ENCODE data around the gene SLC66A2.
"Not testable (repeated sequence)": the region's sequence is repeated elsewhere in the genome, so short reads cannot be mapped to it uniquely, and the experiment has no call there.

Gene SLC66A2

GRCh38 chr18:79877163-79878091, 74.0 kb downstream of the SLC66A2 start:
- no peak for DNase-seq

- no peak for DNase-seq
Observed at GRCh38 chr18:79876497-79876896, 75.0 kb downstream of the SLC66A2 start.

GRCh38 chr18:79875931-79876461, 75.5 kb downstream of the SLC66A2 start:
- no peak for DNase-seq

- no peak for DNase-seq
Observed at GRCh38 chr18:79875531-79875919, 75.9 kb downstream of the SLC66A2 start.

GRCh38 chr18:79874553-79875530, 76.6 kb downstream of the SLC66A2 start:
- DNase-seq: no peak

- DNase-seq: no peak
Observed at GRCh38 chr18:79873449-79874110, 77.9 kb downstream of the SLC66A2 start.

- DNase-seq: no peak
Observed at GRCh38 chr18:79872527-79873444, 78.7 kb downstream of the SLC66A2 start.

GRCh38 chr18:79871481-79872091, 79.9 kb downstream of the SLC66A2 start:
- no peak for DNase-seq

GRCh38 chr18:79871026-79871390, 80.4 kb downstream of the SLC66A2 start:
- no peak for DNase-seq

- peak; percentile 44 for DNase-seq
Observed at GRCh38 chr18:79870301-79871025, 81.0 kb downstream of the SLC66A2 start.

- DNase-seq: no peak
Observed at GRCh38 chr18:79869591-79870300, 81.7 kb downstream of the SLC66A2 start.

GRCh38 chr18:79868811-79869541, 82.5 kb downstream of the SLC66A2 start:
- DNase-seq: no peak

GRCh38 chr18:79868168-79868784, 83.2 kb downstream of the SLC66A2 start:
- no peak for DNase-seq

GRCh38 chr18:79867666-79868065, 83.8 kb downstream of the SLC66A2 start:
- DNase-seq: no peak

GRCh38 chr18:79866889-79867574, 84.4 kb downstream of the SLC66A2 start:
- no peak for DNase-seq

- not testable (repeated sequence) for DNase-seq
Observed at GRCh38 chr18:79865951-79866350, 85.5 kb downstream of the SLC66A2 start.

- DNase-seq: not testable (repeated sequence)
Observed at GRCh38 chr18:79864955-79865354, 86.5 kb downstream of the SLC66A2 start.

Measured in femur (tissue), 1 donor.